Superior temporal gyrus (tissue), 1 donor: ENCODE data around the gene FHAD1.

Experiments used
- DNase-seq: peaks from one replicate; pipeline ENCODE4 v3.0.0-alpha.2; 2016; ENCODE audit errors: extremely low spot score

The FHAD1 gene

GRCh38 chr1:15435239-15436077 is 188.4 kb downstream of the FHAD1 start:
- no peak for DNase-seq

- DNase-seq: no peak
Measured at GRCh38 chr1:15436881-15437442, 189.9 kb downstream of the FHAD1 start.

GRCh38 chr1:15439325-15439724 is 192.3 kb downstream of the FHAD1 start:
- DNase-seq: no peak

GRCh38 chr1:15440357-15440756 is 193.3 kb downstream of the FHAD1 start:
- no peak for DNase-seq

GRCh38 chr1:15441247-15441646 is 194.2 kb downstream of the FHAD1 start:
- no peak for DNase-seq

GRCh38 chr1:15442119-15442518 is 195.1 kb downstream of the FHAD1 start:
- DNase-seq: no peak

- DNase-seq: no peak
Measured at GRCh38 chr1:15442759-15443158, 195.7 kb downstream of the FHAD1 start.

GRCh38 chr1:15443281-15443680 is 196.3 kb downstream of the FHAD1 start:
- DNase-seq: no peak

- no peak for DNase-seq
Measured at GRCh38 chr1:15444468-15445389, 197.7 kb downstream of the FHAD1 start.

- no peak for DNase-seq
Measured at GRCh38 chr1:15445390-15446122, 198.5 kb downstream of the FHAD1 start.

GRCh38 chr1:15446212-15446611 is 199.2 kb downstream of the FHAD1 start:
- DNase-seq: no peak
